Activated CD8-positive, alpha-beta memory T cell treated with anti-CD3 and anti-CD28 coated beads, Interleukin-2, amount 50 U/mL, for 4 hours (primary cell): ENCODE data around the gene NCKIPSD.
"Not testable (repeated sequence)": the region's sequence is repeated elsewhere in the genome, so short reads cannot be mapped to it uniquely, and the experiment has no call there.

ENCODE experiments used
- DNase-seq: peaks from one replicate; pipeline ENCODE4 v3.0.0-alpha.2; 2020

The NCKIPSD gene

DNA sequence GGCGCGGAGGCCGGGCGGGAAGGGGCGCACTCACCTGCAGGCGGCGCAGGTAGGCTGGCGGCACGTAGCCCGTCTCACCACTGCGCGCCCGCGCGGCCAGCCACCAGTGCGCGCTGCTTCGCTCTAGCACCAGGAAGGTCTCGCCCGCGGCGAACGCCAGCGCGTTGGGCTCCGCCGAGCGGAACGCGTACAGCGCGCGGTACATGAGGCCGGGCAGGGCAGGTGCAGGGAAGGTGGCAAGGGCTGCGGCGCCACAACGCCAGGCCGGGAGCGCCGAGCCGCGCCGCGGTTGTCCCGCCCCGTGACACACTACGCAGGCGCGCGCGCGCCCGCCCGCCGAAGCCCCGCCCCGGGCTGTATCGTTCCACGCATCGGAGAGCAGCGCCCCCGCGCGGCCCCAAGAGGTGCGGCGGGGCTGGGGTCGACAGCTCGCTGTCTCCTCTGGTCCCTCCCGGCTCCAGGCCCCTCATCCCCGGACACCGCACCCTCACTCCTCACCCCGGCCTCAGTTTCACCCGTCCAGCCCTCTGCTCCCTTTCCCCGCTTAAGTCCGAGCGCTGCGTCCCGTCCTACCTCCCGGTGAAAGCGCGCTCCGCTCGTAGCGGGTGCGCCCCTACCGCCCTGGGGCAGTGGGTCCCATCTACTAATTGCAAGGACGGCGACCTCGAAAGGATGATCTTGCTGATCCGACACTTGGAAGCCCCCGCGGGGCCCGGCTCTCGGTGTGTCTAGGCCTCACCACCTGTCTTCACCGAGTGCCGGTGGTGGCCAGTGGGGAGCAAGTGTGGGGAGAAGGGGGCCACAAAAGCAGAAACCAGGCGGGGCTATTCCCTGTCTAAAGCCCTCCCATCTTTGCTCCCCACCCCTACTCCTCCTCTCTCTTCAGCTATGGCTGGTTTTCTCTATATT is at the start of gene NCKIPSD:
NCKIPSD (minus strand) TSS at position 313 of the 909 bp plus-strand sequence; CDS start at position 205, 108 bp downstream.
- DNase-seq: peak; percentile 93

DNA sequence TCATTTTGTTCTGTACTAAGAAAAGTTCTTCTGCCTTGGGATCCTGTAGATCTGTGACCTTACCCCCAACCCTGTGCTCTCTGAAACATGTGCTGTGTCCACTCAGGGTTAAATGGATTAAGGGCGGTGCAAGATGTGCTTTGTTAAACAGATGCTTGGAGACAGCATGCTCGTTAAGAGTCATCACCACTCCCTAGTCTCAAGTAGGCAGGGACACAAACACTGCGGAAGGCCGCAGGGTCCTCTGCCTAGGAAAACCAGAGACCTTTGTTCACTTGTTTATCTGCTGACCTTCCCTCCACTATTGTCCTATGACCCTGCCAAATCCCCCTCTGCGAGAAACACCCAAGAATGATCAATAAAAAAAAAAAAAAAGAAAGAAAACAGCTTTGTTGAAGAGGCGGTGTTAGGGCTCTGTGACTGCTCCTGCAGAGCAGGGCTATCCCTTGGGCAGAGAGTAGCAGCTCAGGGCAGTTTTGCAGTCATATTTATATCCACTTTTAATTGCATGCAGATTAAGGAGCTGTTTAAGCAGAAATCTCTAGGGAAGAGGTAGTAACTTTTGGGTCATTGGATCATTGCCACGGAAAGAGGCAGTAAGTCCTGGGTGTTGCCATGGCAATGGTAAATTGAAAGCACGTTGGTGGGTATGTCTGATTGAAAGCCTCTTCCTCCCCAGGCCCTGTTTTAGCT is 49.5 kb upstream of the NCKIPSD start:
- DNase-seq: not testable (repeated sequence)

- DNase-seq: not testable (repeated sequence)
Observed at GRCh38 chr3:48734541-48734940, 48.8 kb upstream of the NCKIPSD start.

- DNase-seq: not testable (repeated sequence)
Observed at GRCh38 chr3:48733752-48734518, 48.2 kb upstream of the NCKIPSD start.

GRCh38 chr3:48727511-48727910 is 41.8 kb upstream of the NCKIPSD start:
- DNase-seq: no peak

GRCh38 chr3:48725185-48725855 is 39.6 kb upstream of the NCKIPSD start:
- not testable (repeated sequence) for DNase-seq

DNA sequence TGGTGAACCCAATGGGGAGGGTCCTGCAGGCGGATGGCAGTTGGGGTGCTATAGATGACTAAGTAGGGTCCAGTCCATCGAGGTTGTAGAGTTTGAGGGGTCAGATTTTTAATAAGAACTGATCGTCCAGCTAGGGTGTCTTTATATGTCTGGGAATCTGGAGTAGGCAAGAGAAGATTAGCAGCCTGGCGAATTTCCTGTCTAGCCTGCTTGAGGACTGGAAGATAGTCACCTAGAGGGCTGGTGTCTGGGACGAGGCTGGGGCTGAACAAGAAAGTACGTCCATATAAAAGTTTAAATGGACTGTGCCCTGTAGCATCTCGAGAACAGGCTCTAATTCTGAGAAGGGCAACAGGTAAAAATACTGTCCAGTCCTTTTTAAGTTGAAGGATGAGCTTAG is 38.0 kb upstream of the NCKIPSD start:
- DNase-seq: no peak

GRCh38 chr3:48723293-48723692 is 37.6 kb upstream of the NCKIPSD start:
- DNase-seq: not testable (repeated sequence)

DNA sequence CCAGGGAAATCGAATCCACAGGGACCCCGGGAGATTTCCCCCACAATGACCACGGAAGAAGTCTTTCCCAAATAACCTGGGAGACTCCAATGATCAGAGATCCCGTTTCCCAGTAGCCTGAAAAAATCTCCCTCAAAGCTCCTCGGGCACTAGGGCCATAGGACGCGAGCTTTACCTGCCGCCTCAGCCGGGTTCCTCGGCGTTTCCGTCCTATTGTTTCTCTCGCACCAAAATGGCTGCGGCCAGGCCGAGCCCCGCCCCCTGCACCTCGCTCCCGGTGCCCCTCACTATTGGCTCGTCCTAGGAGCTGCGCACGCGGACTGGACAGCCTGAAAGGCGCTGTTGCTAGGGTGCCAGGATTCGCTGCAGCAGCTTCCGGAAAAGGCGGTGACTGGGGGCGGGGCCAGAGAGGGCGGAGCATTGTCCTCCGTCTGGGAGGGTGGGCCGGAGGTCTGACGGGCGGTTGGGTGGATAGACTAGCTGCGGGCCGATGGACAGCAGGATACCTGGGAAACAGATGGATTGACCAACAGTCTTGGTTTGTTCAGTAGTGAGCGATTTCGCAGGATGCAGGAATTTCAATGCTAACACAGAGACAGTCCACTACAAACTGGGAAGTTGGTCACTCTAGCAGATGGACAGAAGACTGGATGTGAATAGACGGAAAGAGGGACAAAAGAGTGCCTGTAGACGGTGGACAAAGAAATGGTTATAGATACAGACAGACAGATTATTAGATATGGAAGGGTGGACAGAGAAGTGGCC is 31.4 kb upstream of the NCKIPSD start, which contains the start of gene IP6K2:
IP6K2 (minus strand) TSS at position 240 of the 765 bp plus-strand sequence. CDS start 21,930 bp downstream, outside the sequence.
- DNase-seq: peak; percentile 99

DNA sequence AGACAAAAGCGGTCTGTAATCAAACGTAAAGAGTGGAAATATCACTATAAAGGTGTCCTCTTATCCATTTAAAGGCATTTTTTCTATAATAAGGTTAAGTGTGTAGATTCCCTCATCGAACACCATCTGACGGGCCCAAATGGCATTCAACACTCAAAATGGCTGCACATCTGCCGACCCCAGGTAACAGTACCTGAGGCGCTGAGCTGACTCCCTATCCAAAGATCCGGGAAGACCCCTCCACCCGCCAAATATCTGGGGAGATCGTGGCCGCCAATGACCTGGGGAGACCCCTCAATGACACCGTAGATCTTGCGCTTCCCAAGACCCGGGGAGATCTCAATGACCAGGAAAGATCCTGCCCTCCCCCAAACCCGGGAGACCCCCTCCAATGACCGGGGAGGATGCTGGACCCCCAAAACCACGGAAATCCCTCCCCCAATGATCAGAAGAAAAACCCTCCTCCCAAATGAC is 30.8 kb upstream of the NCKIPSD start:
- DNase-seq: peak; percentile 21

DNA sequence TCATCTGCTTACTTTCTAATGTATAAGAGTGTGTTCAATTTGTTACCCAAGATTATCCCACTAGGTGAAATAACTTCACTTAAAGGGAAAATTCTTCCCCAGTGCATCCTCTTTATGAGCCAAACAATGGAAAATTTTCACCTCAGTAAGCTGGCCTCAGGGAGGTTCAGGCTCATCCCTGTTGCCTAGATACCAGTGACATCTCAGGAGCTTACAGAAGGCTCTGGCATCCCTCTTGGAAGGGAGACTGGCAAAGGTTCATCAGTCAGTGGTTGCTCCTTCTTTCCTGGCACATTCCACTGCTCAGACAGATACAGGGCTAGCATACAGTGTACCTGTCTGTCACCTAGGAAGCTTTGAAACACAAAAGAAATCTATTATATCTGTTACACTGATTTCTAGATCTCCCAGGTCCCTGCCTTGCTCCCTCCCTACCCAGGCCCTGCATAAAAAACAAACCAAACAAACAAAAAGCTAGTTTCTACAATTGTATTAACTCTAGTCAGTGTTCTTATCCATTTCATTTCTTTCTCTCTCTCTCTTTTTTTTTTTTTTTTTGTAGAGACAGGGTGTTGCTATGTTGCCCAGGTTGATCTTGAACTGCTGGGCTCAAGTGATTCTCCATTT is 29.6 kb upstream of the NCKIPSD start:
- DNase-seq: no peak

DNA sequence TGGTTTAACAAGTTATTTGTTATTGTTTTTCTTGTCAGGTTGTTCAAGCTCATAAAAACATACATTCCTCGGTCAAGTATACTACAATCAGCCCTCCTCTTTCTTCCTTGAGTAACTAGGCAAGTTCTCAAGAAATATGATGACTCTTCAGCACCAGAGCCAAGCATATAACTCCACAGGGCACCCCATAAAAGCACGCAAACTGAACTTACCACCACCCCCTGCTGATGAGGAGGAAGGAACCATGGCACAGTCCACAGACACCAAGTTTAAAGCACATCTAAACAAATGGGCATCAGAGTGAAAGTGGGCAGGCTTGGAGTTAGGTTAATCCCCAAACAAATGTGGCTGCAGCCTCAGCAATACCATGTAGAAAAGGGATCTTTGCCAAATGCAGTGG is 26.0 kb upstream of the NCKIPSD start:
- no peak for DNase-seq

GRCh38 chr3:48709051-48709461 is 23.3 kb upstream of the NCKIPSD start:
- DNase-seq: no peak

DNA sequence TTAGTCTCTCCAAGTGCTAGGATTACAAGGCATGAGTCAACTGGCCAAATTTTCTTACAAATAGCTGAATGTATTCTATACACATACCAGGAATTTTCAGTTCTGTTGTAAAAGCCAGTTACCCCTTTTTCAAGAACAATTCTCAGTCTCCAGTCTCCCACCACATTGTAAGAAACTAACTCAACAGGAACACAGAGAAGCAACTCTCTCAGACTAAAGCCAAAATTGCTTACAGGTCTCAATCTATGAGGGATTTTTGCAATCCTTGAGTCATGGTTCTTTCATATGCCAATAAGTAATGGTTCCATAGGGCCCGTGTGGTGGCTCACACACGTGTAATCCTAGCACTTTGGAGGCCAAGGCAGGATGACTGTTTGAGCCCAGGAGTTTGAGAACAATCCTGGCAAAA is 22.8 kb upstream of the NCKIPSD start:
- DNase-seq: no peak

DNA sequence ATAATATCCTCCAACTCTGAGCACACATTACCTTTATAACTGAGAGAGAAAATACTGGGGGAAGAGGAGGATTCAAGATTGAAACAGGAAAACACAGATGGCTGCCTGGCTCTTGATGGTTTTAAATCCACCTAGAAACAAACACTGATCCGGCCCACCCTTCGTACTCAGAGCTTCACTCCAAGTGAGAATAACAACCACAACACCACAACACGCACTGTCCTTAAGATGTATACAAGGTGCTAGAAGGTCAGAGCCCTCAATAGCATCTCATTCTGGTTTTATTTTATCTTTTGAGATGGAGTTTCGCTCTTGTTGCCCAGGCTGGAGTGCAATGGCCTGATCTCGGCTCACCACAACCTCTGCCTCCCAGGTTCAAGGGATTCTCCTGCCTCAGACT is 21.4 kb upstream of the NCKIPSD start:
- no peak for DNase-seq

GRCh38 chr3:48702320-48702920 is 16.7 kb upstream of the NCKIPSD start:
- DNase-seq: no peak

DNA sequence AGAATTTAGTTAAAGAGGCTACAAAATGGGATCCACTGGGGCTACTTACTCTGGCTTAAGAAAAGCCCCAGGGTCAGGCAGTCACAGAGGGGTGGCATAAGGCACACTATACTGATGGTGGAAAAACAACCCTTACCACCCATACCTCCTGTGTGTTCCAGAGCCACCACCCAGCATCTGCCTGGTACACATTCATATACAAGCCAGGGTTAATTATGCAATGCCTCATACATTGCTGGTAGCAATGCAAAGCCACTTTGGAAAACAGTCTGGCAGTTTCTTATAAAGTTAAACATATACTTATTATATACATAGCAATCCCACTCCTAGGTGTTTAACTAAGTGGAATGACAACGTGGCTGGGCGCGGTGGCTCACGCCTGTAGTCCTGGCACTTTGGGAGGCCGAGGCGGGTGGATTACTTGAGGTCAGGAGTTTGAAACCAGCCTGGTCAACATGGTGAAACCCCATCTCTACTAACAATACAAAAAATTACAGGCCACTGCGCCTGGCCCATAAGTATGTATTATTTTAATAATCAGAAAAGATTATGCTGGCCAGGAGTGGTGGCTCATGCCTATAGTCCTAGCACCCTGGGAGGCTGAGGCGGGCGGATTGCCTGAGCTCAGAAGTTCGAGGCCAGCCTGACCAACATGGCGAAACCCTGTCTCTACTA is 15.2 kb upstream of the NCKIPSD start:
- no peak for DNase-seq

- no peak for DNase-seq
Observed at GRCh38 chr3:48698891-48699290, 13.2 kb upstream of the NCKIPSD start.

GRCh38 chr3:48697952-48698351 is 12.2 kb upstream of the NCKIPSD start:
- no peak for DNase-seq

GRCh38 chr3:48696601-48697000 is 10.9 kb upstream of the NCKIPSD start:
- DNase-seq: no peak
